Glutamatergic neuron (in vitro differentiated cells): Measurements from ENCODE around the gene TMLHE. TPM values are rescaled to one million over a fixed set of nuclear protein-coding genes. Genes with fewer than 3 reads are reported as not detected.
"Not testable (repeated sequence)": the region's sequence is repeated elsewhere in the genome, so short reads cannot be mapped to it uniquely, and the experiment has no call there.

Experiments
- DNase-seq: peaks from one replicate; pipeline ENCODE4 v3.0.0; 2022
- H3K27ac Mint-ChIP-seq: one replicate; pipeline ENCODE4 v1.8.0; 2020; ENCODE audit warnings: mild to moderate bottlenecking, mixed read lengths, inconsistent platforms; ENCODE audit not compliant: unreplicated experiment
- H3K27me3 Mint-ChIP-seq: one replicate; pipeline ENCODE4 v1.8.0; 2020; ENCODE audit warnings: mild to moderate bottlenecking, moderate library complexity, mixed read lengths, inconsistent platforms; ENCODE audit not compliant: unreplicated experiment
- H3K36me3 Mint-ChIP-seq: one replicate; pipeline ENCODE4 v1.8.0; 2020; ENCODE audit warnings: mild to moderate bottlenecking, mixed read lengths, inconsistent platforms; ENCODE audit not compliant: unreplicated experiment
- H3K4me1 Mint-ChIP-seq: one replicate; pipeline ENCODE4 v1.8.0; 2020; ENCODE audit warnings: mild to moderate bottlenecking, low read depth, mixed read lengths, inconsistent platforms; ENCODE audit not compliant: unreplicated experiment
- H3K4me3 Mint-ChIP-seq: one replicate; pipeline ENCODE4 v1.8.0; 2020; ENCODE audit warnings: mild to moderate bottlenecking, mixed read lengths, inconsistent platforms; ENCODE audit not compliant: unreplicated experiment
- H3K9me3 Mint-ChIP-seq: one replicate; pipeline ENCODE4 v1.8.0; 2020; ENCODE audit warnings: mild to moderate bottlenecking, moderate library complexity, mixed read lengths, inconsistent platforms; ENCODE audit not compliant: unreplicated experiment
- CTCF ChIP-seq: fragments of 200-600 bp; sonication (generic); IDR thresholded peaks from one replicate; pipeline ENCODE4 v1.5.0; 2021; ENCODE audit not compliant: partially characterized antibody, unreplicated experiment
- total RNA-seq: library from RNA; stranded (reverse); fragmentation: NEBNext Ultra II Directional; extraction: Animal tissue kit (Norgen Biotek cat#: 25700); gene quantifications from one replicate; pipeline ENCODE4 v1.2.1, GENCODE V29; 2021; ENCODE audit not compliant: unreplicated experiment

TMLHE gene
- total RNA-seq, 1 donor from 2014 or later = 26.1 TPM

GRCh38 chrX:155505296-155505695 is 107.5 kb downstream of the TMLHE start:
- no peaks in the 10 kb centered on the region for H3K9me3 Mint-ChIP-seq
- no peak overlapping the region for H3K27ac Mint-ChIP-seq
- H3K36me3 Mint-ChIP-seq = no peaks in the 10 kb centered on the region
- no peaks in the 10 kb centered on the region for H3K4me1 Mint-ChIP-seq
- DNase-seq = no peak
- H3K27me3 Mint-ChIP-seq = no peaks in the 10 kb centered on the region
- TF ChIP-seq CTCF = no peak
- H3K4me3 Mint-ChIP-seq = no peak overlapping the region

- H3K27ac Mint-ChIP-seq, H3K27me3 Mint-ChIP-seq, H3K4me1 Mint-ChIP-seq, H3K36me3 Mint-ChIP-seq, H3K9me3 Mint-ChIP-seq, H3K4me3 Mint-ChIP-seq, DNase-seq: not testable (repeated sequence)
These were observed 117.6 kb downstream of the TMLHE start for GRCh38 chrX:155495134-155495533.

- H3K36me3 Mint-ChIP-seq, DNase-seq: not testable (repeated sequence)
These were observed 121.3 kb downstream of the TMLHE start for GRCh38 chrX:155491421-155491820.

GRCh38 chrX:155477136-155477535 is 135.6 kb downstream of the TMLHE start:
- not testable (repeated sequence) for H3K27me3 Mint-ChIP-seq, H3K4me1 Mint-ChIP-seq, H3K27ac Mint-ChIP-seq, H3K36me3 Mint-ChIP-seq, H3K9me3 Mint-ChIP-seq, DNase-seq, H3K4me3 Mint-ChIP-seq

More at GRCh38 chrX:155491421-155491820, 121.3 kb downstream of the TMLHE start:
- H3K27me3 Mint-ChIP-seq, H3K27ac Mint-ChIP-seq, H3K4me1 Mint-ChIP-seq, H3K4me3 Mint-ChIP-seq, H3K9me3 Mint-ChIP-seq: not testable (repeated sequence)

GRCh38 chrX:155466269-155466938 is 146.3 kb downstream of the TMLHE start:
- H3K4me3 Mint-ChIP-seq, H3K27ac Mint-ChIP-seq, H3K4me1 Mint-ChIP-seq, DNase-seq, H3K36me3 Mint-ChIP-seq, H3K9me3 Mint-ChIP-seq, H3K27me3 Mint-ChIP-seq: not testable (repeated sequence)

- not testable (repeated sequence) for H3K27me3 Mint-ChIP-seq, DNase-seq, H3K4me1 Mint-ChIP-seq, H3K9me3 Mint-ChIP-seq, H3K36me3 Mint-ChIP-seq, H3K27ac Mint-ChIP-seq, H3K4me3 Mint-ChIP-seq
These were observed 152.3 kb downstream of the TMLHE start for GRCh38 chrX:155460501-155460900.

- H3K36me3 Mint-ChIP-seq, H3K27me3 Mint-ChIP-seq: not testable (repeated sequence)
These were observed 154.3 kb downstream of the TMLHE start, which contains the start of gene F8A3 for GRCh38 chrX:155458471-155458870. TSS of gene F8A3 (minus strand) at chrX:155458620. CDS start at chrX:155458600, 20 bp downstream.

GRCh38 chrX:155457761-155458447 is 154.8 kb downstream of the TMLHE start:
- DNase-seq, H3K9me3 Mint-ChIP-seq, H3K36me3 Mint-ChIP-seq, H3K4me3 Mint-ChIP-seq, H3K4me1 Mint-ChIP-seq, H3K27me3 Mint-ChIP-seq, H3K27ac Mint-ChIP-seq: not testable (repeated sequence)

More at GRCh38 chrX:155458471-155458870, 154.3 kb downstream of the TMLHE start, which contains the start of gene F8A3:
- H3K9me3 Mint-ChIP-seq, H3K4me1 Mint-ChIP-seq, DNase-seq, H3K4me3 Mint-ChIP-seq, H3K27ac Mint-ChIP-seq: not testable (repeated sequence)
